CD4-positive, alpha-beta memory T cell (primary cell): ENCODE measurements around the gene GTPBP6. TPM values are rescaled to one million over a fixed set of nuclear protein-coding genes. Genes with fewer than 3 reads are reported as not detected.
"Not testable (repeated sequence)": the region's sequence is repeated elsewhere in the genome, so short reads cannot be mapped to it uniquely, and the experiment has no call there.

Experiments
- CTCF ChIA-PET: fragments of 350-600 bp; sonication (Branson Sonifier 250); formaldehyde crosslinking; loops from one replicate; lab custom pipeline; 2021; ENCODE audit warnings: inconsistent platforms; ENCODE audit not compliant: partially characterized antibody; lab: Charles Lee
- POLR2A ChIA-PET: fragments of 350-600 bp; sonication (Branson Sonifier 250); formaldehyde crosslinking; loops from one replicate; lab custom pipeline; 2021; ENCODE audit not compliant: partially characterized antibody; lab: Charles Lee
- DNase-seq, 5 donors: peaks; one replicate each; pipeline versions ENCODE4 v3.0.0 to v3.0.0-alpha.2; 2020 to 2022; ENCODE audit warnings: mixed read lengths in 1 of 5
- H3K27ac ChIP-seq: one replicate; pipeline ENCODE4 v1.7.0; 2013; ENCODE audit warnings: low read depth, low read length
- H3K27me3 ChIP-seq: 2 replicates; pipeline ENCODE4 v1.7.0; 2013; ENCODE audit warnings: mild to moderate bottlenecking, low read length, moderate library complexity; ENCODE audit not compliant: insufficient read depth
- H3K36me3 ChIP-seq: 2 replicates; pipeline ENCODE4 v1.7.0; 2013; ENCODE audit warnings: mild to moderate bottlenecking, low read length, moderate library complexity; ENCODE audit not compliant: insufficient read depth
- H3K4me1 ChIP-seq: 2 replicates; pipeline ENCODE4 v1.7.0; 2013; ENCODE audit warnings: mild to moderate bottlenecking, low read length, moderate library complexity; ENCODE audit not compliant: insufficient read depth
- H3K4me3 ChIP-seq, 2 donors: one replicate each; pipeline ENCODE4 v1.7.0; 2013; ENCODE audit warnings: low read length in 2 of 2, mild to moderate bottlenecking in 1 of 2
- H3K9me3 ChIP-seq, 2 donors: one replicate each; pipeline ENCODE4 v1.7.0; 2013; ENCODE audit warnings: low read length in 2 of 2, control low read depth in 1 of 2; ENCODE audit not compliant: control insufficient read depth in 1 of 2
- H3K27ac Mint-ChIP-seq, 7 donors: one replicate each; pipeline ENCODE4 v1.8.0; 2020 to 2021; ENCODE audit warnings: mixed read lengths in 7 of 7, mild to moderate bottlenecking in 6 of 7, inconsistent platforms in 3 of 7, moderate library complexity in 3 of 7
- H3K27me3 Mint-ChIP-seq, 2 donors: one replicate each; pipeline ENCODE4 v1.8.0; 2020 to 2021; ENCODE audit warnings: mixed read lengths in 2 of 2
- H3K36me3 Mint-ChIP-seq, 2 donors: one replicate each; pipeline ENCODE4 v1.8.0; 2020 to 2021; ENCODE audit warnings: mixed read lengths in 2 of 2, inconsistent platforms in 1 of 2, mild to moderate bottlenecking in 1 of 2
- H3K4me1 Mint-ChIP-seq, 4 donors: one replicate each; pipeline ENCODE4 v1.8.0; 2020 to 2021; ENCODE audit warnings: mixed read lengths in 4 of 4, mild to moderate bottlenecking in 1 of 4
- H3K4me3 Mint-ChIP-seq, 8 donors: one replicate each; pipeline ENCODE4 v1.8.0; 2020 to 2021; ENCODE audit warnings: mixed read lengths in 8 of 8, mild to moderate bottlenecking in 7 of 8, moderate library complexity in 6 of 8, inconsistent platforms in 3 of 8
- H3K9me3 Mint-ChIP-seq, 8 donors: one replicate each; pipeline ENCODE4 v1.8.0; 2020 to 2021; ENCODE audit warnings: mixed read lengths in 8 of 8, mild to moderate bottlenecking in 5 of 8, inconsistent platforms in 3 of 8, moderate library complexity in 1 of 8
- intact Hi-C: fragments of 100-400 bp; cut with micrococcal nuclease; formaldehyde crosslinking; loops from one replicate; pipeline ENCODE4 v1.15.1; 2023
- polyA plus RNA-seq, 2 donors: library from polyadenylated mRNA; unstranded; fragments of 300-500 nt; fragmentation: Illumina TruSeq; gene quantifications; one replicate each; pipeline ENCODE4 v1.2.3, GENCODE V29; 2021
- total RNA-seq, 2 experiments: library from RNA; stranded (reverse); gene quantifications; one replicate each; pipeline ENCODE4 v1.2.3, GENCODE V29; 2021

The GTPBP6 gene
- total and polyA plus RNA-seq, 4 experiments from 2014 or later: 34.8 to 79.3 (median 63.3) TPM

GRCh38 chrX:333611-334311 lies 15.2 kb upstream of the GTPBP6 start:
- intact Hi-C loops: no loop called here
- Histone ChIP-seq H3K36me3 (no peaks in the 10 kb centered on the region), H3K4me1 (peaks cover 12% of the 10 kb centered on the region), H3K27me3 (no peaks in the 10 kb centered on the region), H3K27ac (no peak overlapping the region), H3K4me3 (no peak overlapping the region), H3K9me3 (no peaks in the 10 kb centered on the region)
- Mint-ChIP-seq H3K27me3 (no peaks in the 10 kb centered on the region), H3K4me1 (no peaks in the 10 kb centered on the region), H3K9me3 (peaks cover 0 to 3% (median 0%) of the 10 kb centered on the region in 8 donors), H3K27ac (no peak overlapping the region), H3K4me3 (no peak overlapping the region), H3K36me3 (peaks cover 14 to 23% of the 10 kb centered on the region in 2 donors)
- ChIA-PET CTCF (no interaction called here), POLR2A (no interaction called here)
- no peak for DNase-seq

- H3K4me1 Mint-ChIP-seq: no peaks in the 10 kb centered on the region
- no peak for DNase-seq
- intact Hi-C loops: no loop called here
- no peak overlapping the region for H3K4me3 Mint-ChIP-seq
- H3K27ac Mint-ChIP-seq: no peak overlapping the region
- H3K9me3 ChIP-seq: no peaks in the 10 kb centered on the region
- H3K36me3 ChIP-seq: no peaks in the 10 kb centered on the region
- peaks cover 12% of the 10 kb centered on the region for H3K4me1 ChIP-seq
- no peaks in the 10 kb centered on the region for H3K27me3 Mint-ChIP-seq
- no peak overlapping the region for H3K27ac ChIP-seq
- H3K27me3 ChIP-seq: no peaks in the 10 kb centered on the region
- no peak overlapping the region for H3K4me3 ChIP-seq
- peaks cover 0 to 3% (median 0%) of the 10 kb centered on the region in 8 donors for H3K9me3 Mint-ChIP-seq
- H3K36me3 Mint-ChIP-seq: peaks cover 13 to 22% of the 10 kb centered on the region in 2 donors
- ChIA-PET CTCF (no interaction called here), POLR2A (no interaction called here)
Measured at GRCh38 chrX:332916-333610, 14.5 kb upstream of the GTPBP6 start.

DNA sequence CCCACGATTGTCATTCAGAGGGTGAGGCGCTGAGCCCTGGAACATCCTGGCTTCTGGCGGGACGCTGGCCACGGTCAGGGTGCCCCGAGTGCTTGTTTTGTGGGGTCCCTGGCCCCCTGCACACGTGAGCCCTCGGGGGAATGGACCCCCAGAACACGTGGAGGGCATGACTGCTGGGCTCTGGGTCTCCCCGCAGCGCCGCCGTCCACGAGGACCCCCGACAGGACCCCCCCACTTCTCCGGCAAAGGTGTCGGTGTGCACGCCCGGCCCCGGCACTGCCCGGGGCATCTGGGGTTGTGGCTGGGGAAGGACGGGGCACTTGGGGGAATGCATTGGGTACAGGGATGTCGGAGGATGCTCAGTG lies 13.9 kb upstream of the GTPBP6 start:
- DNase-seq: no peak
- ChIA-PET CTCF (no interaction called here), POLR2A (no interaction called here)

GRCh38 chrX:331825-332495 lies 13.4 kb upstream of the GTPBP6 start:
- intact Hi-C loops: no loop called here
- Mint-ChIP-seq H3K9me3 (no peaks in the 10 kb centered on the region), H3K36me3 (peaks cover 7 to 11% of the 10 kb centered on the region in 2 donors), H3K27ac (no peak overlapping the region), H3K4me1 (no peaks in the 10 kb centered on the region), H3K4me3 (peak overlapping the region in 2 of 8 donors; percentile 8 to 57), H3K27me3 (no peaks in the 10 kb centered on the region)
- H3K4me3 ChIP-seq: no peak overlapping the region
- POLR2A ChIA-PET: no interaction called here
- no peaks in the 10 kb centered on the region for H3K36me3 ChIP-seq
- no peak overlapping the region for H3K27ac ChIP-seq
- CTCF ChIA-PET: no interaction called here
- H3K9me3 ChIP-seq: no peaks in the 10 kb centered on the region
- peaks cover 12% of the 10 kb centered on the region for H3K4me1 ChIP-seq
- H3K27me3 ChIP-seq: no peaks in the 10 kb centered on the region
- no peak for DNase-seq

More for the DNA sequence above, 13.9 kb upstream of the GTPBP6 start:
- no peaks in the 10 kb centered on the region for H3K4me1 Mint-ChIP-seq
- H3K9me3 Mint-ChIP-seq: peaks cover 0 to 3% (median 0%) of the 10 kb centered on the region in 8 donors
- no peak overlapping the region for H3K27ac Mint-ChIP-seq
- peaks cover 12% of the 10 kb centered on the region for H3K4me1 ChIP-seq
- H3K27me3 ChIP-seq: no peaks in the 10 kb centered on the region
- H3K27ac ChIP-seq: no peak overlapping the region
- H3K4me3 Mint-ChIP-seq: no peak overlapping the region
- no peaks in the 10 kb centered on the region for H3K27me3 Mint-ChIP-seq
- no peaks in the 10 kb centered on the region for H3K9me3 ChIP-seq
- no peaks in the 10 kb centered on the region for H3K36me3 ChIP-seq
- intact Hi-C loops: no loop called here
- H3K36me3 Mint-ChIP-seq: peaks cover 10 to 16% of the 10 kb centered on the region in 2 donors
- no peak overlapping the region for H3K4me3 ChIP-seq

GRCh38 chrX:331151-331824 lies 12.7 kb upstream of the GTPBP6 start:
- Mint-ChIP-seq H3K4me1 (no peaks in the 10 kb centered on the region), H3K27me3 (no peaks in the 10 kb centered on the region), H3K27ac (no peak overlapping the region), H3K9me3 (no peaks in the 10 kb centered on the region), H3K36me3 (peaks cover 2 to 6% of the 10 kb centered on the region in 2 donors), H3K4me3 (peak overlapping the region in 3 of 8 donors; percentile 8 to 57 (median 41))
- CTCF ChIA-PET: no interaction called here
- no peak overlapping the region for H3K4me3 ChIP-seq
- no peaks in the 10 kb centered on the region for H3K36me3 ChIP-seq
- intact Hi-C loops: no loop called here
- H3K9me3 ChIP-seq: no peaks in the 10 kb centered on the region
- H3K27me3 ChIP-seq: no peaks in the 10 kb centered on the region
- no peak for DNase-seq
- H3K4me1 ChIP-seq: peaks cover 12% of the 10 kb centered on the region
- no peak overlapping the region for H3K27ac ChIP-seq
- POLR2A ChIA-PET: no interaction called here

GRCh38 chrX:330726-331150 lies 12.1 kb upstream of the GTPBP6 start:
- Histone ChIP-seq H3K36me3 (no peaks in the 10 kb centered on the region), H3K27ac (no peak overlapping the region), H3K9me3 (no peaks in the 10 kb centered on the region), H3K4me3 (no peak overlapping the region), H3K4me1 (peaks cover 12% of the 10 kb centered on the region), H3K27me3 (no peaks in the 10 kb centered on the region)
- intact Hi-C loops: no loop called here
- H3K4me3 Mint-ChIP-seq: no peak overlapping the region
- DNase-seq: no peak
- POLR2A ChIA-PET: no interaction called here
- H3K27ac Mint-ChIP-seq: no peak overlapping the region
- H3K4me1 Mint-ChIP-seq: no peaks in the 10 kb centered on the region
- no peaks in the 10 kb centered on the region for H3K9me3 Mint-ChIP-seq
- CTCF ChIA-PET: no interaction called here
- peaks cover 0 to 3% of the 10 kb centered on the region in 2 donors for H3K36me3 Mint-ChIP-seq
- H3K27me3 Mint-ChIP-seq: no peaks in the 10 kb centered on the region

DNA sequence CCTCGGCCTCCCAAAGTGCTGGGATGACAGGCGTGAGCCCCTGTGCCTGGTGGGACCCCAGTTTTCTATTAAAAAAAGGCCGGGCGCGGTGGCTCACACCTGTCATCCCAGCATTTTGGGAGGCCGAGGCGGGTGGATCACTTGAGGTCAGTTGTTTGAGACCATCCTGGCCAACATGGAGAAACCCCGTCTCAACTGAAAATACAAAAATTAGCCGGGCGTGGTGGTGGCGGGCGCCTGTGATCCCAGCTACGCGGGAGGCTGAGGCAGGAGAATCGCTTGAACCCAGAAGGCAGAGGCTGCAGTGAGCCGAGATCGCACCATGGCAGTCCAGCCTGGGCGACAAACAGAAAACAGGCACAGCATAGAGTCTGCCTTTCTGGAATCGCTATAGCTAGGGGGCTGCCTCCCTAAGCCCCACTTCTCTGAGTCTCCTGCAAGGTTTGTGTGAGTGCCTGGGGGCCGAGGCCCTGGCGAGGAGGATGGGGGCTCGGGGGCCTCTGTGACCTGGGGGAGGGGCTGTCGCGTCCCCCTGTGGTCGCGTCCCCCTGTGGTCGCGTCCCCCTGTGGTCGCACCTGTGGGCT lies 11.6 kb upstream of the GTPBP6 start:
- intact Hi-C loops, H3K4me3 ChIP-seq, H3K9me3 ChIP-seq, H3K36me3 Mint-ChIP-seq, H3K27ac ChIP-seq, DNase-seq, H3K27me3 ChIP-seq, H3K27me3 Mint-ChIP-seq, H3K36me3 ChIP-seq, H3K4me3 Mint-ChIP-seq, H3K4me1 Mint-ChIP-seq, CTCF ChIA-PET, POLR2A ChIA-PET, H3K27ac Mint-ChIP-seq, H3K9me3 Mint-ChIP-seq: not testable (repeated sequence)
- H3K4me1 ChIP-seq: peaks cover 12% of the 10 kb centered on the region
